Natural killer cell (primary cell): Measurements from ENCODE around the gene SMNDC1. TPM values are rescaled to one million over a fixed set of nuclear protein-coding genes. Genes with fewer than 3 reads are reported as not detected.

Source experiments
- ATAC-seq, 3 donors: fragments of 150-1000 bp in 2 of 3; fragments of 200-7000 bp in 1 of 3; cut with Tn5 transposase; 1 replicate in 1 of 3; 2 replicates in 2 of 3; pipeline ENCODE4 v1.10.0; 2021; ENCODE audit warnings: mild to moderate bottlenecking in 2 of 3, moderate library complexity in 2 of 3
- DNase-seq, 2 donors: peaks; one replicate each; pipeline versions ENCODE4 v3.0.0 to v3.0.0-alpha.2; 2013 to 2021; ENCODE audit warnings: mixed read lengths in 1 of 2
- H3K27ac ChIP-seq: one replicate; pipeline ENCODE4 v1.5.1; 2013; ENCODE audit warnings: mild to moderate bottlenecking, low read length
- H3K27me3 ChIP-seq: one replicate; pipeline ENCODE4 v1.6.1; 2013; ENCODE audit warnings: low read length; ENCODE audit not compliant: control insufficient read depth, insufficient read depth
- H3K36me3 ChIP-seq: one replicate; pipeline ENCODE4 v1.6.1; 2013; ENCODE audit warnings: low read length; ENCODE audit not compliant: control insufficient read depth, insufficient read depth
- H3K4me1 ChIP-seq: one replicate; pipeline ENCODE4 v1.6.1; 2013; ENCODE audit warnings: low read length; ENCODE audit not compliant: control insufficient read depth, insufficient read depth
- H3K4me3 ChIP-seq: one replicate; pipeline ENCODE4 v1.5.1; 2013; ENCODE audit warnings: low read length
- H3K9me3 ChIP-seq: one replicate; pipeline ENCODE4 v1.6.1; 2013; ENCODE audit warnings: low read length; ENCODE audit not compliant: control insufficient read depth, insufficient read depth
- H3K27ac Mint-ChIP-seq, 2 donors: one replicate each; pipeline ENCODE4 v1.8.0; 2022; ENCODE audit warnings: mild to moderate bottlenecking in 2 of 2, mixed read lengths in 2 of 2, moderate library complexity in 1 of 2
- H3K27me3 Mint-ChIP-seq, 2 donors: one replicate each; pipeline ENCODE4 v1.8.0; 2022; ENCODE audit warnings: low read depth in 2 of 2, mixed read lengths in 2 of 2
- H3K36me3 Mint-ChIP-seq: one replicate; pipeline ENCODE4 v1.8.0; 2022; ENCODE audit warnings: mixed read lengths
- H3K4me1 Mint-ChIP-seq, 2 donors: one replicate each; pipeline ENCODE4 v1.8.0; 2022; ENCODE audit warnings: mixed read lengths in 2 of 2
- H3K4me3 Mint-ChIP-seq: one replicate; pipeline ENCODE4 v1.8.0; 2022; ENCODE audit warnings: mild to moderate bottlenecking, moderate library complexity, mixed read lengths
- H3K9me3 Mint-ChIP-seq, 2 donors: one replicate each; pipeline ENCODE4 v1.8.0; 2022; ENCODE audit warnings: mixed read lengths in 2 of 2
- WGBS: methylation state at CpG from one replicate; pipeline ENCODE4 v1.1.7; 2013; ENCODE audit warnings: missing lambda C conversion rate; ENCODE audit not compliant: insufficient coverage; 5-methylcytosine and 5-hydroxymethylcytosine counted together
- intact Hi-C: fragments of 100-400 bp; cut with micrococcal nuclease; formaldehyde crosslinking; loops from one replicate; pipeline ENCODE4 v1.14.2; 2022
- total RNA-seq, 4 donors: library from RNA; stranded (reverse); fragments of 120-200 nt in 1 of 4; gene quantifications; one replicate each; pipeline versions ENCODE4 v1.2.3 to v1.2.4, GENCODE V29; 2013 to 2022
- TF ChIP-seq, protein P1 (sequence below): fragments of 200-600 bp; IDR thresholded peaks from one replicate; pipeline ENCODE4 v1.8.0; 2022; ENCODE audit warnings: antibody characterized with exemption

Gene SMNDC1
- total RNA-seq, 3 donors from 2014 or later (not counting 1 experiment from before 2014, with no cell fraction given), result 53.3 to 56.3 (median 55.3) TPM

DNA sequence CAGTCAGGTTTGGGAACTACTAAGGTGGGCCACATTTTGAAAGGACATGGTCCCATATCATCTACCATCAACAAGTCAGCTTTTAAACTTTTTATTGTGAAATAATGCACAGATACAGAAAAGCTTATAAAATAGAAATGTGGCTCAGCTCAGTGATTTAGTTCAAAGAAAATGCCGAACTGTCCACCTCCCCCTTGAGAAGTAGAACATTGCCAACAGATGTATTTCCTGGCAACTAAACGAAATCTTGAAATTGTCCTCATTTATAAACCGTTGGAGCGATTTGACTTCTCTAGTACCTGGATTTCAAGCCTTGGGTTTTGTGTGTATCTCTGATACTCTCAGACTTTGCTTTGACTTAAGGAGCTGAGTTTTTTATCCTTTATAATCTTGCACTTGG, 32.7 kb upstream of the SMNDC1 start:
- Mint-ChIP-seq H3K36me3 (no peaks in the 10 kb centered on the region), H3K4me3 (no peak overlapping the region), H3K4me1 (peaks cover 6 to 10% of the 10 kb centered on the region in 2 donors), H3K27me3 (peaks cover under 1 to 10% of the 10 kb centered on the region in 2 donors), H3K9me3 (no peaks in the 10 kb centered on the region), H3K27ac (no peak overlapping the region)
- Histone ChIP-seq H3K27ac (no peak overlapping the region), H3K9me3 (no peaks in the 10 kb centered on the region), H3K4me1 (peaks cover 10% of the 10 kb centered on the region), H3K27me3 (no peaks in the 10 kb centered on the region), H3K4me3 (no peak overlapping the region), H3K36me3 (no peaks in the 10 kb centered on the region)
- TF ChIP-seq, protein P1, sequence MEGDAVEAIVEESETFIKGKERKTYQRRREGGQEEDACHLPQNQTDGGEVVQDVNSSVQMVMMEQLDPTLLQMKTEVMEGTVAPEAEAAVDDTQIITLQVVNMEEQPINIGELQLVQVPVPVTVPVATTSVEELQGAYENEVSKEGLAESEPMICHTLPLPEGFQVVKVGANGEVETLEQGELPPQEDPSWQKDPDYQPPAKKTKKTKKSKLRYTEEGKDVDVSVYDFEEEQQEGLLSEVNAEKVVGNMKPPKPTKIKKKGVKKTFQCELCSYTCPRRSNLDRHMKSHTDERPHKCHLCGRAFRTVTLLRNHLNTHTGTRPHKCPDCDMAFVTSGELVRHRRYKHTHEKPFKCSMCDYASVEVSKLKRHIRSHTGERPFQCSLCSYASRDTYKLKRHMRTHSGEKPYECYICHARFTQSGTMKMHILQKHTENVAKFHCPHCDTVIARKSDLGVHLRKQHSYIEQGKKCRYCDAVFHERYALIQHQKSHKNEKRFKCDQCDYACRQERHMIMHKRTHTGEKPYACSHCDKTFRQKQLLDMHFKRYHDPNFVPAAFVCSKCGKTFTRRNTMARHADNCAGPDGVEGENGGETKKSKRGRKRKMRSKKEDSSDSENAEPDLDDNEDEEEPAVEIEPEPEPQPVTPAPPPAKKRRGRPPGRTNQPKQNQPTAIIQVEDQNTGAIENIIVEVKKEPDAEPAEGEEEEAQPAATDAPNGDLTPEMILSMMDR, result no peak
- intact Hi-C loops, result no loop called here
- 90% methylated on average over 4 of the region's 4 CpGs for WGBS
- no peak for ATAC-seq
- no peak for DNase-seq

- H3K9me3 Mint-ChIP-seq, result no peaks in the 10 kb centered on the region
- no peak overlapping the region for H3K4me3 Mint-ChIP-seq
- peaks cover 0 to 10% of the 10 kb centered on the region in 2 donors for H3K27me3 Mint-ChIP-seq
- no peak overlapping the region for H3K27ac Mint-ChIP-seq
- Histone ChIP-seq H3K36me3 (no peaks in the 10 kb centered on the region), H3K9me3 (peaks cover under 1% of the 10 kb centered on the region), H3K27me3 (no peaks in the 10 kb centered on the region), H3K4me1 (peaks cover 10% of the 10 kb centered on the region), H3K4me3 (no peak overlapping the region), H3K27ac (no peak overlapping the region)
- intact Hi-C loops, result no loop called here
- DNase-seq (no peak), ATAC-seq (no peak)
- WGBS, result 77% methylated on average over 10 of the region's 10 CpGs
- H3K4me1 Mint-ChIP-seq, result peaks cover 6 to 10% of the 10 kb centered on the region in 2 donors
- TF ChIP-seq, protein P1, result no peak
- no peaks in the 10 kb centered on the region for H3K36me3 Mint-ChIP-seq
Measured at GRCh38 chr10:110336111-110336721, 31.5 kb upstream of the SMNDC1 start.

DNA sequence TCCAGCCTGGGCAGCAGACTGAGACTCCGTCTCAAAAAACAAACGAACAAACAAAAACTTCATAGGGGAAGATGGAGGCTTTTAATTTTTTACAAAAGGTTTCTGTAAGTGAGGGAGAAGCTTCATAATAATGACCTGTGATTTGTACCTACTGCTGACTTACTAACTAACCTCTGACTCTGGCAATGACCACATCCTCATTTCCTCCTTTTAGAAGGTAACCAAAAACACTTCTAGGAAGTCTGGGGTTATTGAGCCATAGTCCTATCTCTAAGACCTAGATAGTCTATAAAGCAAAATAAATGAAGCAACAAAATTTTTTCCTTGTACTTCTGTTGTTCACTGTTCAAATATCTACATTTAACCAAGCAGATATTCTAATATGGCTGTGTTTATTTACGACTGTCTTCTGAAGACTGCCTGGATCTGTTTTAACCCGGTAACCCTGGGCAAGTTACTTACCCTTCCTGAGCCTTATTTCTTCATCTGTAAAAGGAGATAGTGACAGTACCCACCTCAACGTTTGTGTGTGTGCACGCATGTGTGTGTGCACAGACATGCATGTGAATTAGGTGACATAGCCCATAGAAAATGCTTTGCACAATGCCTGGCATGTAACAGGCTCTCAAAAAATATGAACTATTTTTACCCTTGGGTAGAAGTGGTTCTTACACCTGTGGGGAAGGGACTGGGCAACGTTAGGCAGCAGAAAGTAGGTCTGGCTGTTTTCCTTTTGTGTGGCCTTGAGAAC, 30.8 kb upstream of the SMNDC1 start:
- H3K27me3 Mint-ChIP-seq, result peaks cover 0 to 10% of the 10 kb centered on the region in 2 donors
- intact Hi-C loops, result no loop called here
- H3K4me3 Mint-ChIP-seq, result no peak overlapping the region
- peaks cover 0 to 5% of the 10 kb centered on the region in 2 donors for H3K9me3 Mint-ChIP-seq
- TF ChIP-seq, protein P1, result no peak
- no peaks in the 10 kb centered on the region for H3K36me3 ChIP-seq
- no peaks in the 10 kb centered on the region for H3K36me3 Mint-ChIP-seq
- H3K9me3 ChIP-seq, result peaks cover 7% of the 10 kb centered on the region
- peaks cover 10% of the 10 kb centered on the region for H3K4me1 ChIP-seq
- H3K27ac ChIP-seq, result no peak overlapping the region
- H3K4me1 Mint-ChIP-seq, result peaks cover 6 to 10% of the 10 kb centered on the region in 2 donors
- ATAC-seq (peak in 2 of 3 donors; percentile 45 to 68), DNase-seq (no peak)
- H3K27me3 ChIP-seq, result no peaks in the 10 kb centered on the region
- H3K4me3 ChIP-seq, result no peak overlapping the region
- WGBS, result 74% methylated on average over 6 of the region's 7 CpGs
- no peak overlapping the region for H3K27ac Mint-ChIP-seq
